HCT116 (cell line): ENCODE data around the gene ABCG1. TPM values are rescaled to one million over a fixed set of nuclear protein-coding genes. Genes with fewer than 3 reads are reported as not detected.

Experiments used
- ATAC-seq: fragments of 200-7000 bp; cut with Tn5 transposase; 2 replicates; pipeline ENCODE4 v1.9.1; 2020; ENCODE audit warnings: mild to moderate bottlenecking, moderate library complexity
- BruUV-seq: library from RNA; stranded (reverse); fragments of 400-500 nt; replicated peaks from 2 replicates; lab custom pipeline; 2021; lab: Mats Ljungman, UMichigan
- CTCF ChIA-PET: fragments of 300-600 bp; sonication (Branson Sonifier 250); formaldehyde crosslinking; loops from one replicate; lab custom pipeline; 2021; ENCODE audit warnings: antibody characterized with exemption; lab: Charles Lee
- POLR2A ChIA-PET: fragments of 300-600, 350-600 bp; sonication (Branson Sonifier 250); formaldehyde crosslinking; loops from one replicate; lab custom pipeline; 2021; ENCODE audit warnings: antibody characterized with exemption; lab: Charles Lee
- RAD21 ChIA-PET, 2 experiments: fragments of 300-600 bp; sonication (Branson Sonifier 250); formaldehyde crosslinking; loops; one replicate each; lab custom pipeline; 2023; ENCODE audit warnings: low total read pairs in 2 of 2; ENCODE audit not compliant: uncharacterized antibody in 2 of 2, unreplicated experiment in 2 of 2, low non-redundant PET in 1 of 2; lab: Charles Lee
- DNase-seq: peaks from one replicate; pipeline ENCODE4 v3.0.0-alpha.2; 2010; ENCODE audit warnings: low read depth, low spot score
- H2AFZ ChIP-seq: fragments of 200-600 bp; shearing (Covaris generic), sonication (generic); 2 replicates; pipeline ENCODE4 v1.6.1; 2017; ENCODE audit warnings: low read depth, mixed run types, mixed read lengths, antibody characterized with exemption, low read length; ENCODE audit not compliant: poor library complexity, severe bottlenecking
- H3K27ac ChIP-seq: 2 replicates; pipeline ENCODE4 v1.5.1; 2012; ENCODE audit warnings: low read depth, low read length
- H3K27me3 ChIP-seq: fragments of 200-600 bp; sonication (generic); 2 replicates; pipeline ENCODE4 v1.6.1; 2016; ENCODE audit warnings: mixed run types, low read length, mixed read lengths; ENCODE audit not compliant: insufficient read depth
- H3K36me3 ChIP-seq, 2 experiments: fragments of 200-500 bp in 1 of 2; fragments of 200-600 bp in 1 of 2; sonication (Bioruptor generic) in 1 of 2; sonication (generic) in 1 of 2; 2 replicates each; pipeline versions ENCODE4 v1.5.1 to v1.6.1; 2014 to 2016; ENCODE audit warnings: low read length in 2 of 2, inconsistent platforms in 1 of 2, mixed read lengths in 1 of 2, mixed run types in 1 of 2; ENCODE audit not compliant: insufficient read depth in 2 of 2, control insufficient read depth in 1 of 2
- H3K4me1 ChIP-seq, 2 experiments: fragments of 200-600 bp in 1 of 2; sonication (generic) in 1 of 2; 2 replicates each; pipeline versions ENCODE4 v1.5.1 to v1.6.1; 2012 to 2017; ENCODE audit warnings: low read length in 2 of 2, inconsistent platforms in 1 of 2, mild to moderate bottlenecking in 1 of 2, mixed read lengths in 1 of 2, mixed run types in 1 of 2, moderate library complexity in 1 of 2; ENCODE audit not compliant: insufficient read depth in 2 of 2, control insufficient read depth in 1 of 2
- H3K4me2 ChIP-seq: fragments of 200-600 bp; sonication (generic); 2 replicates; pipeline ENCODE4 v1.6.1; 2017; ENCODE audit warnings: mixed run types, low read length, mixed read lengths
- H3K4me3 ChIP-seq, 2 experiments: fragments of 200-600 bp in 1 of 2; sonication (generic) in 1 of 2; replicated peaks in 1 of 2; 2 replicates each; pipeline ENCODE4 v1.5.1; 2011 to 2016; ENCODE audit warnings: low read length in 2 of 2, control low read depth in 1 of 2, low read depth in 1 of 2, mild to moderate bottlenecking in 1 of 2, mixed read lengths in 1 of 2, mixed run types in 1 of 2
- H3K79me2 ChIP-seq: fragments of 200-600 bp; sonication (generic); 2 replicates; pipeline ENCODE4 v1.6.1; 2017; ENCODE audit warnings: mild to moderate bottlenecking, mixed run types, low read length, moderate library complexity, mixed read lengths; ENCODE audit not compliant: insufficient read depth
- H3K9ac ChIP-seq: fragments of 200-600 bp; sonication (generic); 2 replicates; pipeline ENCODE4 v1.6.1; 2016; ENCODE audit warnings: low read length, mixed read lengths
- H3K9me2 ChIP-seq: fragments of 200-600 bp; sonication (generic), shearing (Covaris generic); 2 replicates; pipeline ENCODE4 v1.6.1; 2017; ENCODE audit warnings: mixed run types, mild to moderate bottlenecking, moderate library complexity; ENCODE audit not compliant: insufficient read depth
- H3K9me3 ChIP-seq, 2 experiments: fragments of 200-500 bp in 1 of 2; fragments of 200-600 bp in 1 of 2; sonication (Bioruptor generic) in 1 of 2; sonication (generic) in 1 of 2; 2 replicates each; pipeline ENCODE4 v1.6.1; 2014 to 2017; ENCODE audit warnings: low read length in 2 of 2, mixed read lengths in 2 of 2, inconsistent platforms in 1 of 2, low read depth in 1 of 2, mild to moderate bottlenecking in 1 of 2, mixed run types in 1 of 2, moderate library complexity in 1 of 2; ENCODE audit not compliant: control insufficient read depth in 1 of 2, insufficient read depth in 1 of 2
- H4K20me1 ChIP-seq: fragments of 200-600 bp; sonication (generic), shearing (Covaris generic); 2 replicates; pipeline ENCODE4 v1.6.1; 2017; ENCODE audit warnings: mixed run types, mild to moderate bottlenecking, moderate library complexity; ENCODE audit not compliant: insufficient read depth
- CBX3 ChIP-seq: IDR thresholded peaks from 2 replicates; pipeline ENCODE4 v1.6.1; 2012; ENCODE audit warnings: low read depth
- CEBPB ChIP-seq: IDR thresholded peaks from 2 replicates; pipeline ENCODE4 v1.6.1; 2012; ENCODE audit warnings: low read depth
- CTCF ChIP-seq, 3 experiments: fragments of 200-600 bp in 1 of 3; sonication (generic) in 1 of 3; IDR thresholded peaks in 2 of 3; conservative IDR thresholded peaks in 1 of 3; 2 replicates each; pipeline ENCODE4 v1.5.1; 2012 to 2017; ENCODE audit warnings: low read depth in 2 of 3, low read length in 2 of 3, antibody characterized with exemption in 1 of 3, borderline replicate concordance in 1 of 3, control low read depth in 1 of 3, mild to moderate bottlenecking in 1 of 3, mixed read lengths in 1 of 3, mixed run types in 1 of 3, moderate library complexity in 1 of 3; ENCODE audit not compliant: insufficient read depth in 1 of 3
- EGR1 ChIP-seq: IDR thresholded peaks from 2 replicates; pipeline ENCODE4 v1.6.1; 2012; ENCODE audit warnings: low read depth
- POLR2AphosphoS5 ChIP-seq: IDR thresholded peaks from 2 replicates; pipeline ENCODE4 v1.6.1; 2011; ENCODE audit warnings: mild to moderate bottlenecking, low read depth, low read length, moderate library complexity
- SP1 ChIP-seq: IDR thresholded peaks from 2 replicates; pipeline ENCODE4 v1.6.1; 2012; ENCODE audit warnings: low read depth
- YY1 ChIP-seq: IDR thresholded peaks from 2 replicates; pipeline ENCODE4 v1.6.1; 2011; ENCODE audit warnings: low read length, low read depth, moderate library complexity, mild to moderate bottlenecking; ENCODE audit not compliant: insufficient replicate concordance; ENCODE audit errors: extremely low read depth
- ZFX ChIP-seq: fragments of 450-650 bp; IDR thresholded peaks from 2 replicates; pipeline ENCODE4 v1.6.1; 2017
- ZNF274 ChIP-seq: fragments of 200-500 bp; sonication (Bioruptor generic); IDR thresholded peaks from 2 replicates; pipeline ENCODE4 v1.6.1; 2014; ENCODE audit warnings: mild to moderate bottlenecking, low read depth, low read length, inconsistent platforms
- intact Hi-C: fragments of 100-400 bp; cut with micrococcal nuclease; formaldehyde crosslinking; loops from 2 replicates; pipeline ENCODE4 v1.10.0; 2022
- total RNA-seq: library from RNA; stranded (reverse); gene quantifications from one replicate; pipeline ENCODE4 v1.2.1, GENCODE V29; 2021; ENCODE audit not compliant: unreplicated experiment
- TF ChIP-seq, protein P1 (sequence below): IDR thresholded peaks from 2 replicates; pipeline ENCODE4 v1.6.1; 2011; ENCODE audit warnings: mild to moderate bottlenecking, low read length, moderate library complexity; ENCODE audit not compliant: insufficient replicate concordance; ENCODE audit errors: extremely low read depth
- TF ChIP-seq, protein P2 (sequence below): IDR thresholded peaks from 2 replicates; pipeline ENCODE4 v1.6.1; 2012

ABCG1 gene
- total RNA-seq, 1 experiment from 2014 or later = 1.6 TPM

GRCh38 chr21:42188663-42189062 is 30.3 kb upstream of the ABCG1 start:
- H3K4me2 ChIP-seq = no peak overlapping the region
- no peaks in the 10 kb centered on the region for H3K9me2 ChIP-seq
- ChIA-PET CTCF (no interaction called here), POLR2A (no interaction called here), RAD21 (no interaction called here)
- ATAC-seq (no peak), DNase-seq (no peak)
- H3K9ac ChIP-seq = no peak overlapping the region
- TF ChIP-seq CBX3 (no peak), POLR2AphosphoS5 (no peak), ZNF274 (no peak), SP1 (no peak), EGR1 (no peak), YY1 (no peak), ZFX (no peak), CEBPB (no peak), CTCF (IDR thresholded peaks at IDR 0.05 in 2 of 3, conservative IDR thresholded peaks at IDR 0.05 in 1 of 3; ENCODE audit: borderline replicate concordance in 1 of 3, insufficient read depth in 1 of 3, low read depth in 2 of 3, low read length in 2 of 3) (no peak)
- TF ChIP-seq, protein P1, sequence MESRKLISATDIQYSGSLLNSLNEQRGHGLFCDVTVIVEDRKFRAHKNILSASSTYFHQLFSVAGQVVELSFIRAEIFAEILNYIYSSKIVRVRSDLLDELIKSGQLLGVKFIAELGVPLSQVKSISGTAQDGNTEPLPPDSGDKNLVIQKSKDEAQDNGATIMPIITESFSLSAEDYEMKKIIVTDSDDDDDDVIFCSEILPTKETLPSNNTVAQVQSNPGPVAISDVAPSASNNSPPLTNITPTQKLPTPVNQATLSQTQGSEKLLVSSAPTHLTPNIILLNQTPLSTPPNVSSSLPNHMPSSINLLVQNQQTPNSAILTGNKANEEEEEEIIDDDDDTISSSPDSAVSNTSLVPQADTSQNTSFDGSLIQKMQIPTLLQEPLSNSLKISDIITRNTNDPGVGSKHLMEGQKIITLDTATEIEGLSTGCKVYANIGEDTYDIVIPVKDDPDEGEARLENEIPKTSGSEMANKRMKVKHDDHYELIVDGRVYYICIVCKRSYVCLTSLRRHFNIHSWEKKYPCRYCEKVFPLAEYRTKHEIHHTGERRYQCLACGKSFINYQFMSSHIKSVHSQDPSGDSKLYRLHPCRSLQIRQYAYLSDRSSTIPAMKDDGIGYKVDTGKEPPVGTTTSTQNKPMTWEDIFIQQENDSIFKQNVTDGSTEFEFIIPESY = no peak
- TF ChIP-seq, protein P2, sequence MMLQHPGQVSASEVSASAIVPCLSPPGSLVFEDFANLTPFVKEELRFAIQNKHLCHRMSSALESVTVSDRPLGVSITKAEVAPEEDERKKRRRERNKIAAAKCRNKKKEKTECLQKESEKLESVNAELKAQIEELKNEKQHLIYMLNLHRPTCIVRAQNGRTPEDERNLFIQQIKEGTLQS = no peak
- H2AFZ ChIP-seq = no peak overlapping the region
- no peaks in the 10 kb centered on the region for H3K9me3 ChIP-seq
- H3K4me1 ChIP-seq = no peaks in the 10 kb centered on the region
- H3K36me3 ChIP-seq = no peaks in the 10 kb centered on the region
- H3K4me3 ChIP-seq = no peak overlapping the region
- H4K20me1 ChIP-seq = no peaks in the 10 kb centered on the region
- intact Hi-C loops = no loop called here
- no peaks in the 10 kb centered on the region for H3K27me3 ChIP-seq
- no peaks in the 10 kb centered on the region for H3K79me2 ChIP-seq
- H3K27ac ChIP-seq = no peak overlapping the region
- BruUV-seq = no TSS peak
